Transverse colon (tissue), 4 donors: ENCODE results near the gene CYP26A1.

Experiments
- CTCF ChIP-seq, 5 experiments: fragments of 200-600 bp in 3 of 5; fragments of 450-650 bp in 2 of 5; sonication (generic) in 3 of 5; IDR thresholded peaks; 1 replicate in 2 of 5; 2 replicates in 3 of 5; pipeline ENCODE4 v1.5.1; 2016 to 2017; ENCODE audit warnings: antibody characterized with exemption in 5 of 5, inconsistent platforms in 3 of 5, mild to moderate bottlenecking in 2 of 5, moderate library complexity in 1 of 5
- POLR2AphosphoS5 ChIP-seq, 3 donors: sonication (generic); formaldehyde crosslinking; IDR thresholded peaks; one replicate each; pipeline ENCODE4 v1.6.1; 2016; ENCODE audit warnings: antibody characterized with exemption in 3 of 3

- TF ChIP-seq CTCF (IDR thresholded peaks at IDR 0.05) (no peak), POLR2AphosphoS5 (IDR thresholded peaks at IDR 0.05) (no peak)
These were observed 4.2 kb downstream of the CYP26A1 start for GRCh38 chr10:93077860-93078337.
